Panc1 (cell line): ENCODE results near the gene MTMR2.

Source experiments
- POLR2AphosphoS5 ChIP-seq: IDR thresholded peaks from 2 replicates; pipeline ENCODE4 v1.6.1; 2012; ENCODE audit warnings: mild to moderate bottlenecking, low read depth, low read length, moderate library complexity
- TF ChIP-seq, protein P1 (sequence below): fragments of 450-650 bp; IDR thresholded peaks from 2 replicates; pipeline ENCODE4 v1.5.1; 2017; ENCODE audit warnings: mild to moderate bottlenecking

- TF ChIP-seq POLR2AphosphoS5, result no peak
- TF ChIP-seq, protein P1, sequence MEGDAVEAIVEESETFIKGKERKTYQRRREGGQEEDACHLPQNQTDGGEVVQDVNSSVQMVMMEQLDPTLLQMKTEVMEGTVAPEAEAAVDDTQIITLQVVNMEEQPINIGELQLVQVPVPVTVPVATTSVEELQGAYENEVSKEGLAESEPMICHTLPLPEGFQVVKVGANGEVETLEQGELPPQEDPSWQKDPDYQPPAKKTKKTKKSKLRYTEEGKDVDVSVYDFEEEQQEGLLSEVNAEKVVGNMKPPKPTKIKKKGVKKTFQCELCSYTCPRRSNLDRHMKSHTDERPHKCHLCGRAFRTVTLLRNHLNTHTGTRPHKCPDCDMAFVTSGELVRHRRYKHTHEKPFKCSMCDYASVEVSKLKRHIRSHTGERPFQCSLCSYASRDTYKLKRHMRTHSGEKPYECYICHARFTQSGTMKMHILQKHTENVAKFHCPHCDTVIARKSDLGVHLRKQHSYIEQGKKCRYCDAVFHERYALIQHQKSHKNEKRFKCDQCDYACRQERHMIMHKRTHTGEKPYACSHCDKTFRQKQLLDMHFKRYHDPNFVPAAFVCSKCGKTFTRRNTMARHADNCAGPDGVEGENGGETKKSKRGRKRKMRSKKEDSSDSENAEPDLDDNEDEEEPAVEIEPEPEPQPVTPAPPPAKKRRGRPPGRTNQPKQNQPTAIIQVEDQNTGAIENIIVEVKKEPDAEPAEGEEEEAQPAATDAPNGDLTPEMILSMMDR, result no peak
These were observed 48.2 kb upstream of the MTMR2 start for GRCh38 chr11:95972060-95972459.
